ACC112 (cell line): ENCODE data around the gene CACNA2D1.
"Not testable (repeated sequence)": the region's sequence is repeated elsewhere in the genome, so short reads cannot be mapped to it uniquely, and the experiment has no call there.

Source experiments
- H2AFZ ChIP-seq: fragments of 200-600 bp; sonication (generic); one replicate; pipeline ENCODE4 v1.6.0; 2017; ENCODE audit warnings: antibody characterized with exemption, low read length; ENCODE audit not compliant: unreplicated experiment
- H3K27ac ChIP-seq: fragments of 200-600 bp; sonication (generic); 2 replicates; pipeline ENCODE4 v1.5.1; 2014; ENCODE audit warnings: low read depth, mild to moderate bottlenecking, antibody characterized with exemption, low read length, moderate library complexity
- H3K27me3 ChIP-seq: fragments of 200-600 bp; sonication (generic); 2 replicates; pipeline ENCODE4 v1.6.1; 2014; ENCODE audit warnings: mild to moderate bottlenecking, antibody characterized with exemption, low read length, moderate library complexity, mixed read lengths; ENCODE audit not compliant: insufficient read depth
- H3K36me3 ChIP-seq: fragments of 200-600 bp; sonication (generic); 2 replicates; pipeline ENCODE4 v1.6.1; 2016; ENCODE audit warnings: mild to moderate bottlenecking, antibody characterized with exemption, low read length, moderate library complexity, mixed read lengths; ENCODE audit not compliant: insufficient read depth
- H3K4me1 ChIP-seq: fragments of 200-600 bp; sonication (generic); one replicate; pipeline ENCODE4 v1.6.1; 2016; ENCODE audit warnings: low read length, mixed read lengths; ENCODE audit not compliant: insufficient read depth, unreplicated experiment, control insufficient read depth
- H3K4me3 ChIP-seq: fragments of 200-600 bp; sonication (generic); 2 replicates; pipeline ENCODE4 v1.5.1; 2014; ENCODE audit warnings: mild to moderate bottlenecking, low read depth, low read length
- H3K79me2 ChIP-seq: fragments of 200-600 bp; sonication (generic); one replicate; pipeline ENCODE4 v1.6.0; 2016; ENCODE audit warnings: low read length; ENCODE audit not compliant: control insufficient read depth, unreplicated experiment, insufficient read depth

Gene CACNA2D1

DNA sequence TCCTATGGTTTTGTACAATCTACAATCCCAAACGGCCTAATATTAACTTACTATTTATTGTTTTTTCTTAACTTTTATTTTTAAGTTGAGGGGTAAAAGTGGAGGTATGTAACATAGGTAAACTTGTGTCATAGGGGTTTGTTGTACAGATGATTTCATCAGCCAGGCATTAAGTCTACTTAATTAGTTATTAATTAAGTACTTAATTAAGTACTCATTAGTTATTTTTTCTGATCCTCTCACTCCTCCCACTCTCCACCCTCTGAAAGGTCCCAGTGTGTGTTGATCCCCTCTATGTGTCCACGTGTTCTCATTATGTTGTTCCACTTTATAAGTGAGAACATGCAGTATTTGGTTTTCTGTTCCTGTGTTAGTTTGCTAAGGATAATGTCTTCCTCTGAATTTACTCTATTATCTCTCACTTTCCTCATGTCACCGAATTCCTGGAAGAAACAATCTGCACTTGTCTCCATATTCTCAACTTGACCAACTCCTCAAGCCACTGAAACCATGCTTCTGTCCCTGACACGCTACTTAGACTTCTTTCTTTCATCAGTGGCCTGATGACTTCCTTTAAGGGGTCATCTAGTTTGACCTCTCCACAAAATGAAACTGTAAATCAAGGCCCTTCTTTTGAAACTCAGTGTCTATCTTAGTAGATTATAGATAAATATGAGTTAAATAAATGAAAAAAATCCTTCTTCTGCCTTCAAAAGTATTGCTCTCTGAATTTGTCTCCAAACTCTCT is 9.1 kb downstream of the CACNA2D1 start:
- H3K27ac ChIP-seq: no peak overlapping the region
- no peaks in the 10 kb centered on the region for H3K36me3 ChIP-seq
- H3K27me3 ChIP-seq: no peaks in the 10 kb centered on the region
- H3K4me3 ChIP-seq: no peak overlapping the region
- no peak overlapping the region for H2AFZ ChIP-seq
- H3K4me1 ChIP-seq: peaks cover 10% of the 10 kb centered on the region
- peaks cover 17% of the 10 kb centered on the region for H3K79me2 ChIP-seq

DNA sequence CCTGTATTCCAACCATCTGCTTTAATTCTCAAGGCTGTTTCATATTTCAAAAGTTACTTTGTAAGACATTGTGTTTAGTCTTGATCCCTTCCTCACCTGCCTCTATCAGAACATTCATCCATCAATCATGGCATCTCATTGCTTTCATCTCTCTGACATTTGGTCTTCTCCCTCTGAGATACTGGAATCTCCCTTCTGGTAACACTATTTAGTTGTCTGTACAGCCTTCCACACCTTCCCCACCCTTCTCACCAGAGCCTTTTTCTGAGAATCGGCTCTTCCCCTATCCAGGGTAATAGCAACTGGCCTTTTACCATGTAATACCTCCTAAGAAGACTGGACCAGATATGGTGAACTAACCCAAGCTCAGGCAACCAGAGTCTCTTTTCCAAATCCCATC is 10.1 kb downstream of the CACNA2D1 start:
- peaks cover 16% of the 10 kb centered on the region for H3K79me2 ChIP-seq
- no peak overlapping the region for H2AFZ ChIP-seq
- H3K36me3 ChIP-seq: no peaks in the 10 kb centered on the region
- H3K4me1 ChIP-seq: peaks cover 9% of the 10 kb centered on the region
- no peaks in the 10 kb centered on the region for H3K27me3 ChIP-seq
- H3K27ac ChIP-seq: no peak overlapping the region
- no peak overlapping the region for H3K4me3 ChIP-seq

DNA sequence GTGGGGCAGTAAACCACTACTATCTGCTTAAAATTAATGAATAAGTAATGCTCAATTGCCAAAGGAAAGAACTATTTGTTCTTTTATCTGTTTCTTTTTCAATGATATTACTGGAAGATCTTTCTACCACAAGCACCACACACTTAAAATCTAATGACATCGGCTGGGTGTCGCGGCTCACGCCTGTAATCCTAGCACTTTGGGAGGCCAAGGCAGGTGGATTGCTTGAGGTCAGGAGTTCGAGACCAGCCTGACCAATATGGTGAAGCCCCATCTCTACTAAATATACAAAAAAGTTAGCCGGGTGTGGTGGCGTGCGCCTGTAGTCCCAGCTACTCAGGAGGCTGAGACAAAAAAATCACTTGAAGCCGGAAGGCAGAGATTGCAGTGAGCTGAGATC is 10.8 kb downstream of the CACNA2D1 start:
- H3K36me3 ChIP-seq, H2AFZ ChIP-seq, H3K4me3 ChIP-seq, H3K27ac ChIP-seq, H3K27me3 ChIP-seq, H3K4me1 ChIP-seq: not testable (repeated sequence)
- peaks cover 14% of the 10 kb centered on the region for H3K79me2 ChIP-seq

DNA sequence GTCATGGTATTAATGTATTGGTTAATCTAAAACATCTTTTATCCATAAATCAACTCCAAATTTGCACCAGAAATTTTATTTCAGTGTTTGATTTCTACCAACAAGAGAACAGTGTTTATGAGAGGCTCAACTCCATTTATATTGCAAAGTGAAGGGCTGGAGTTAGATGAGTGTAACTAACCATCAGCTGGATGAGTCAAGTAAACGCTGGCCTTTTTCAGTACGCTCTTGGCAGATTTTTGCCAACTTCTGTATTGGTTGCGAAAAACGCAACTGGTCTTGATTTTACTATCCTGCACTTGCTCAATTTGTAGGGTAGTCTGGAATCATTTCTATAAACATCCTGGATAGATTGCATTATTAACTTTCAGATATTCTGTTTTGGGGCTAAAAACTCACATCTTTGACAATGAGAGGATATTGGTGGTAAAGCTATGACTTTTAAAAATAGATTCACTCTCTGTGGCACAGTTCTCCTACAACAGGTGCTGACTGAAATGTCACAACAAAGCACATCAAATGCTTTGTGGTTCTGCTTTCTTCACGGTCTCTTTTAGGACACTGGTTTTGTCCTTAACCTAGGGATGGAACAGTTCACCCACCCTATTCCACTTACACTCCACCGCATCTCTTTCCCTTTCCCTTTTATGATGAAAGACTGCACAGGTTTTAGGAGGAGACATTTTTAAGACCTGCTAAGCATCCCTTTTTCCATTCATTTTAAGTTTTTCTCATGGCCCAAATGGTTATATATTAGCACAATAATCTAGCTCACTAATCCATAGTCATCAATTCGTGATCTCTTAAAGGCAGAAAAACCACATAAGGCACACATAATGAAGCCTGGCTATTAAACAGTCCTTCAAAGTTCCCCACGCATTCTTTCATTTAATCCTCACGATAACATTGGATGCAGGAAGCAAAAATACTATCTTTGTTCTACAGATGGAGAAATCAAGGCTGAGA is 12.8 kb downstream of the CACNA2D1 start:
- H2AFZ ChIP-seq: no peak overlapping the region
- H3K36me3 ChIP-seq: no peaks in the 10 kb centered on the region
- H3K4me1 ChIP-seq: peaks cover 7% of the 10 kb centered on the region
- no peaks in the 10 kb centered on the region for H3K27me3 ChIP-seq
- H3K79me2 ChIP-seq: peaks cover 21% of the 10 kb centered on the region
- H3K27ac ChIP-seq: no peak overlapping the region
- H3K4me3 ChIP-seq: no peak overlapping the region

DNA sequence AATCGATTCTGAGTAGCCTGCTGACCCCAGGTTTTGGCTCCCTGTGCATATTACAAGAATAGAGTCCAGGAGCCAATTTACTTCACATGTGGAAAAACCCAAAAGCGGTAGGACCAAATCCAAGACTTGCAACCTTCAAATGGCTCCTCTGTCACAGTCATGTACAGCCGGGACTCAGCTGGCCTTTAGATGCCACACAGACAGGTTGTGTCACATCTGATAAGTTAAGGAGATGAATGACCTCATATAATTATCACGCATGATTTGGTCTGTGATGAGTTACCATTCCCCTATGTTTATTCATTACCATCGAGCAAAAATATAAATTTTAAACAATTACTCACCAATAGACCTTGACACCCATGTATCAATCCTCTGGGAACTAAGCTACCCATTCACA is 14.2 kb downstream of the CACNA2D1 start:
- H3K27ac ChIP-seq: no peak overlapping the region
- H3K27me3 ChIP-seq: no peaks in the 10 kb centered on the region
- no peak overlapping the region for H2AFZ ChIP-seq
- H3K79me2 ChIP-seq: peaks cover 19% of the 10 kb centered on the region
- H3K36me3 ChIP-seq: no peaks in the 10 kb centered on the region
- H3K4me1 ChIP-seq: peaks cover 7% of the 10 kb centered on the region
- H3K4me3 ChIP-seq: no peak overlapping the region

DNA sequence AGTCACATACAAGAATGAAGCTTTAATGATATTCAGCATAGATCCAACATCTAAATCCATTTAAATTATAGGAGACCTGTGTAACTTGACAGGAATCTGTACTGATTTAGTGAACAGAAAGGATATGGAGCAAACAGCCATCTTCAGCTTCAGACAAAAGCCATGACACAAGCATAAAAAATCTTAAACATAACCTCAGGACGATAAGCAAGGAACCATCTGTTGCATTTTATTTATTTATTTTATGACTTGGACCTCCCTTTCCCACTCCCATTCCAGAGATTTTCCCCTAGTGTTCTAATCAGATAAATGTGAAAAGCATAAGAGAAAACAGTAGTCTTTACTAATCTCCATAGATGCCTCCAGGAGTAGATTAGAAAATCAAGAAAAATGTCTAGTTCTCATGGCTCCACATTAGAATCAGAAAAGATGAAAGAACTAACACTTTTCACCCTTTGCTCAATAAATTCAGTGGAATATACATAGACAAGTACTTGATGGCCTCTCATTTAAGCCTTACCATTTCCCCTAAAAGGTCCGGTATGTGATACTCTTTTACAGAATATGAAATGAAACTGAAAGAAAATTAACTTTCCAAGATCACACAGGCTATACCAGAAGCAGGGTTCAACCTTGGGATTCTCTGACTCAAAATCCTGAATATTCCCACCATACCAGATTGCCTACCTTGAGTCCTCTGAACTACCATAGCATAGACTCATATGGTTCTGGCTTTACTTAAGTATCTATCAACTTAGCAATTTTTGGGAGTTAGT is 15.2 kb downstream of the CACNA2D1 start:
- H3K79me2 ChIP-seq: peaks cover 19% of the 10 kb centered on the region
- peak overlapping the region; percentile 72 for H2AFZ ChIP-seq
- peak overlapping the region; percentile 46 for H3K27ac ChIP-seq
- H3K36me3 ChIP-seq: no peaks in the 10 kb centered on the region
- H3K4me3 ChIP-seq: peak overlapping the region; percentile 69
- peaks cover 10% of the 10 kb centered on the region for H3K4me1 ChIP-seq
- H3K27me3 ChIP-seq: no peaks in the 10 kb centered on the region

DNA sequence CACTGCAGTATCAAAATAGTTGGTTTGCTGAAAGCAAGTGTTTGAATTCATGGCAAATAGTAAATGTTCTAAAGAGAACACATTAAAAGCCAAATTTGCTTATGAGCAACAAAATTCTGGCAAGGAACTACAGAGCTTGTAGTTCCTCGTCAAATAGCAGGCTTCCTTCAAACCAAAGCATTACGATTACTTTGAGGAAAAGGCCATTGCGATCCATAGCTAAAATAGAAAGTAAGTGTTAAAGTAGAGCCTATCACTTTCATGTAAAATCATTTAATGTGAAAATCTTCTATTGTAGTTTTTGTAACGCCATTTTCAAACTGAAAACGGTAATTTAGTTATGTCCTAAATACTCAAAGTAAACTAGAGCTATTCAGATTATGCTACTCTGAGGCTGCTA is 20.1 kb downstream of the CACNA2D1 start:
- Histone ChIP-seq H3K36me3 (no peaks in the 10 kb centered on the region), H3K79me2 (peaks cover 8% of the 10 kb centered on the region), H3K27ac (no peak overlapping the region), H3K27me3 (no peaks in the 10 kb centered on the region), H3K4me3 (peak overlapping the region; percentile 55), H3K4me1 (peaks cover 3% of the 10 kb centered on the region), H2AFZ (peak overlapping the region; percentile 33)

DNA sequence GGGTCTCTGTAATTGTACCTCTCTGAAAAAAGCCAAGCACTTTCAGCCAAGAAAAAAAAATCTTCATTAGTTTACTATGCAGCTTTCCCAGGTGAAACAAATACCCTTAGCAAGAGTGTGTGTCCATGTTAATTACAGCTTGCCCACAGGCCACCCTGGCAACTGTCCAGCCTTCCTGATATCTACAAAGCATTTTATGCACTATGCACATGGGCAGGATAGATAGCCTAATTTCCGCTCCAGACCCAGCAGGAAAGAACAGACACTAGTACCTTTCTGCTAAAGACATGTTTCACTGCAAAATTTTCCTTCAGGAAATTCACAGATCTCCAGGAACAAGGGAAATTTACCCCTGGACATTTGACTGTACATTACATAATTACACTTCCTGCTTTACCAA is 24.4 kb downstream of the CACNA2D1 start:
- Histone ChIP-seq H3K36me3 (no peaks in the 10 kb centered on the region), H3K27me3 (no peaks in the 10 kb centered on the region), H2AFZ (no peak overlapping the region), H3K27ac (no peak overlapping the region), H3K4me1 (peaks cover 3% of the 10 kb centered on the region), H3K4me3 (no peak overlapping the region), H3K79me2 (no peaks in the 10 kb centered on the region)

DNA sequence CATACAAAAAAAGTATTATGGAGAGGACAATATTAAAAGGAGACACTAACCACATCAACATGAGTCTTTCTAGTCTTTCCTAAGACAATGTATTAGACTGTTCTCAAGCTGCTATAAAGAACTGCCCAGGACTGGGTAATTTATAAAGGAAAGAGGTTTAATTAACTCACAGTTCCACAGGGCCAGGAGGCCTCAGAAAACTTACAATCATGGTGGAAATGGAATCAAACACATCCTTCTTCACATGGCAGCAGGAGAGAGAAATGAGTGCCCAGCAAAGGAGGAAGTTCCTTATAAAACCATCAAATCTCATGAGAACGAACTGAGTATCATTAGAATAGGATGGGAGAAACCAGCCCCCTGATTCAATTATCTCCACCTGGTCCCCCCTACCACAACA is 25.7 kb downstream of the CACNA2D1 start:
- Histone ChIP-seq H3K36me3 (no peaks in the 10 kb centered on the region), H3K4me3 (no peak overlapping the region), H3K4me1 (no peaks in the 10 kb centered on the region), H3K79me2 (no peaks in the 10 kb centered on the region), H2AFZ (no peak overlapping the region), H3K27me3 (no peaks in the 10 kb centered on the region), H3K27ac (no peak overlapping the region)

DNA sequence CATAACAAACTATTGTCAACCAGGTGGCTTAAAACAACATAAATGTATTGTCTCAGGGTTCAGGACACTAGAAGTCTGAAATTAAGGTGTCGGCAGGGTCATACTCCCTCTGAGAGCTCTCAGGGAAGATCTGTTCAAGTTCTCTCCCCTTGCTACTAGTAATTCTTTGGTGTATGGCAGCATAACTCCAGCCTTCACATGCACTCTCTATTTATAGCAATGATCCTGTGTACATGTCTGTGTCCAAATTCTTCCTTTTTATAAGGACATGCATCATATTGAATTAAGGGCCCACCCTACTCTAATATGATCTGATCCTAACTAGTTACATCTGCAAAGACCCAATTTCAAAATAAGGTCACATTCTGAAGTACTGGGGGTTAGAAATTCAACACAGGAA is 27.2 kb downstream of the CACNA2D1 start:
- no peaks in the 10 kb centered on the region for H3K27me3 ChIP-seq
- no peak overlapping the region for H3K27ac ChIP-seq
- H3K4me3 ChIP-seq: no peak overlapping the region
- no peak overlapping the region for H2AFZ ChIP-seq
- H3K36me3 ChIP-seq: no peaks in the 10 kb centered on the region
- no peaks in the 10 kb centered on the region for H3K79me2 ChIP-seq
- no peaks in the 10 kb centered on the region for H3K4me1 ChIP-seq
